Tibial nerve (tissue), 4 donors: ENCODE data around the gene SDSL.

Source experiments
- EP300 ChIP-seq, 2 donors: sonication (generic); formaldehyde crosslinking; IDR thresholded peaks; one replicate each; pipeline ENCODE4 v1.6.1; 2017; ENCODE audit warnings: antibody characterized with exemption in 2 of 2, mild to moderate bottlenecking in 1 of 2
- POLR2A ChIP-seq, 2 donors: fragments of 450-650 bp; IDR thresholded peaks; one replicate each; pipeline ENCODE4 v1.6.1; 2017; ENCODE audit warnings: antibody characterized with exemption in 2 of 2, mild to moderate bottlenecking in 2 of 2, moderate library complexity in 2 of 2
- TF ChIP-seq, protein P1 (sequence below), 5 experiments: fragments of 200-600 bp in 3 of 5; fragments of 450-650 bp in 2 of 5; sonication (generic) in 3 of 5; IDR thresholded peaks; one replicate each; pipeline ENCODE4 v1.5.1; 2016 to 2019; ENCODE audit warnings: antibody characterized with exemption in 5 of 5, mild to moderate bottlenecking in 3 of 5, moderate library complexity in 2 of 5

GRCh38 chr12:113462998-113463745 is 41.0 kb downstream of the SDSL start:
- TF ChIP-seq, protein P1, sequence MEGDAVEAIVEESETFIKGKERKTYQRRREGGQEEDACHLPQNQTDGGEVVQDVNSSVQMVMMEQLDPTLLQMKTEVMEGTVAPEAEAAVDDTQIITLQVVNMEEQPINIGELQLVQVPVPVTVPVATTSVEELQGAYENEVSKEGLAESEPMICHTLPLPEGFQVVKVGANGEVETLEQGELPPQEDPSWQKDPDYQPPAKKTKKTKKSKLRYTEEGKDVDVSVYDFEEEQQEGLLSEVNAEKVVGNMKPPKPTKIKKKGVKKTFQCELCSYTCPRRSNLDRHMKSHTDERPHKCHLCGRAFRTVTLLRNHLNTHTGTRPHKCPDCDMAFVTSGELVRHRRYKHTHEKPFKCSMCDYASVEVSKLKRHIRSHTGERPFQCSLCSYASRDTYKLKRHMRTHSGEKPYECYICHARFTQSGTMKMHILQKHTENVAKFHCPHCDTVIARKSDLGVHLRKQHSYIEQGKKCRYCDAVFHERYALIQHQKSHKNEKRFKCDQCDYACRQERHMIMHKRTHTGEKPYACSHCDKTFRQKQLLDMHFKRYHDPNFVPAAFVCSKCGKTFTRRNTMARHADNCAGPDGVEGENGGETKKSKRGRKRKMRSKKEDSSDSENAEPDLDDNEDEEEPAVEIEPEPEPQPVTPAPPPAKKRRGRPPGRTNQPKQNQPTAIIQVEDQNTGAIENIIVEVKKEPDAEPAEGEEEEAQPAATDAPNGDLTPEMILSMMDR (IDR thresholded peaks at IDR 0.05): no peak
- TF ChIP-seq EP300 (IDR thresholded peaks at IDR 0.05) (no peak), POLR2A (IDR thresholded peaks at IDR 0.05) (no peak)
